OCI-LY3 (cell line): ENCODE results near the gene BLID.

Experiments
- H2AFZ ChIP-seq: fragments of 200-600, 300-600 bp; shearing (Covaris generic); 2 replicates; pipeline ENCODE4 v1.6.0; 2014; ENCODE audit warnings: antibody characterized with exemption, low read depth, low read length
- H3K27ac ChIP-seq: fragments of 200-600, 300-600 bp; sonication (generic); 2 replicates; pipeline ENCODE4 v1.5.1; 2014; ENCODE audit warnings: mild to moderate bottlenecking, low read length, moderate library complexity, mixed read lengths
- H3K27me3 ChIP-seq: fragments of 200-600, 300-600 bp; sonication (generic); 2 replicates; pipeline ENCODE4 v1.6.1; 2014; ENCODE audit warnings: low read depth, low read length, mixed read lengths
- H3K36me3 ChIP-seq: fragments of 200-600, 300-600 bp; sonication (generic); replicated peaks from 2 replicates; pipeline ENCODE3; 2014; ENCODE audit warnings: low read depth, low read length, mixed read lengths
- H3K4me1 ChIP-seq: fragments of 300-600, 200-600 bp; sonication (generic); 2 replicates; pipeline ENCODE4 v1.6.1; 2014; ENCODE audit warnings: low read length, mixed read lengths
- H3K4me2 ChIP-seq: fragments of 200-600, 300-600 bp; sonication (generic); 2 replicates; pipeline ENCODE4 v1.6.1; 2014; ENCODE audit warnings: low read length, mixed read lengths
- H3K4me3 ChIP-seq: fragments of 300-600, 200-600 bp; sonication (generic); 2 replicates; pipeline ENCODE4 v1.5.1; 2014; ENCODE audit warnings: antibody characterized with exemption, mild to moderate bottlenecking, low read length, moderate library complexity
- H3K79me2 ChIP-seq: fragments of 300-600, 200-600 bp; shearing (Covaris generic); 2 replicates; pipeline ENCODE4 v1.6.1; 2014; ENCODE audit warnings: mild to moderate bottlenecking, low read length, mixed read lengths
- H3K9ac ChIP-seq: fragments of 300-600, 200-600 bp; shearing (Covaris generic); 2 replicates; pipeline ENCODE4 v1.6.0; 2014; ENCODE audit warnings: mild to moderate bottlenecking, low read length, moderate library complexity
- H3K9me3 ChIP-seq: fragments of 200-600, 300-600 bp; shearing (Covaris generic); 2 replicates; pipeline ENCODE4 v1.6.1; 2014; ENCODE audit warnings: low read length, mixed read lengths; ENCODE audit not compliant: insufficient read depth
- H4K20me1 ChIP-seq: fragments of 200-600, 300-600 bp; sonication (generic); 2 replicates; pipeline ENCODE4 v1.6.1; 2016; ENCODE audit warnings: low read length, mixed read lengths; ENCODE audit not compliant: insufficient read depth
- CTCF ChIP-seq: fragments of 200-600, 300-600 bp; sonication (generic); IDR thresholded peaks from 2 replicates; pipeline ENCODE4 v1.5.1; 2014; ENCODE audit warnings: antibody characterized with exemption, low read length, low read depth
- EZH2phosphoT487 ChIP-seq: fragments of 200-600 bp; shearing (Covaris generic); IDR thresholded peaks from 2 replicates; pipeline ENCODE4 v1.6.1; 2018; ENCODE audit warnings: antibody characterized with exemption, mixed run types, low read depth

BLID gene

DNA sequence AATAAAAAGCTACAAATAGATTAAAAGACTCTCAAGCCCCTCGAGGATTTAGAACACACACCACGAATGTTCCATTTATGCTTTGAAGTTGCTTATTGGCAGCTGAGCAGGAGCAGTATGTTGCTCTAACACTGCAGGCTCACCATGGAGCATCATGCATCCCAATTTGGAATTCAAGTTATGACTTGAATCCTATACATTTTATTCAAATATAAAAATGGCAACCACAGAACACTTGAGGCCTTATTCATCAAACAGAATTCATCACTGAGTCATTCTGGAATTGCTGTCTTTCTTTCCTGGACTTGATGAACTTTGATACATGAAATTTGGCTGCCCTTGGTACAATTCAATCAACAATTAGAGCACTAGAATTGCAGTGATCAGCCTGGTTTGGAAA, 24.5 kb upstream of the BLID start:
- H3K4me3 ChIP-seq = no peak overlapping the region
- TF ChIP-seq CTCF (no peak), EZH2phosphoT487 (no peak)
- no peak overlapping the region for H3K27ac ChIP-seq
- H3K9me3 ChIP-seq = no peaks in the 10 kb centered on the region
- no peaks in the 10 kb centered on the region for H3K27me3 ChIP-seq
- no peak overlapping the region for H2AFZ ChIP-seq
- H3K36me3 ChIP-seq = no peaks in the 10 kb centered on the region
- H3K4me1 ChIP-seq = no peaks in the 10 kb centered on the region
- H3K79me2 ChIP-seq = no peaks in the 10 kb centered on the region
- no peak overlapping the region for H3K4me2 ChIP-seq
- H4K20me1 ChIP-seq = no peaks in the 10 kb centered on the region
- no peak overlapping the region for H3K9ac ChIP-seq

GRCh38 chr11:122139595-122139866, 23.5 kb upstream of the BLID start:
- H3K27me3 ChIP-seq = no peaks in the 10 kb centered on the region
- no peaks in the 10 kb centered on the region for H3K4me1 ChIP-seq
- H3K79me2 ChIP-seq = no peaks in the 10 kb centered on the region
- H4K20me1 ChIP-seq = no peaks in the 10 kb centered on the region
- TF ChIP-seq CTCF (no peak), EZH2phosphoT487 (no peak)
- no peaks in the 10 kb centered on the region for H3K36me3 ChIP-seq
- no peak overlapping the region for H2AFZ ChIP-seq
- no peaks in the 10 kb centered on the region for H3K9me3 ChIP-seq
- H3K9ac ChIP-seq = no peak overlapping the region
- H3K27ac ChIP-seq = no peak overlapping the region
- no peak overlapping the region for H3K4me3 ChIP-seq
- no peak overlapping the region for H3K4me2 ChIP-seq

- no peaks in the 10 kb centered on the region for H3K4me1 ChIP-seq
- H3K9me3 ChIP-seq = no peaks in the 10 kb centered on the region
- H3K9ac ChIP-seq = no peak overlapping the region
- TF ChIP-seq EZH2phosphoT487 (no peak), CTCF (no peak)
- no peak overlapping the region for H2AFZ ChIP-seq
- H3K27me3 ChIP-seq = no peaks in the 10 kb centered on the region
- no peaks in the 10 kb centered on the region for H3K79me2 ChIP-seq
- H3K4me3 ChIP-seq = no peak overlapping the region
- no peaks in the 10 kb centered on the region for H3K36me3 ChIP-seq
- H3K4me2 ChIP-seq = no peak overlapping the region
- H4K20me1 ChIP-seq = no peaks in the 10 kb centered on the region
- no peak overlapping the region for H3K27ac ChIP-seq
Observed at GRCh38 chr11:122138744-122139594, 23.0 kb upstream of the BLID start.

DNA sequence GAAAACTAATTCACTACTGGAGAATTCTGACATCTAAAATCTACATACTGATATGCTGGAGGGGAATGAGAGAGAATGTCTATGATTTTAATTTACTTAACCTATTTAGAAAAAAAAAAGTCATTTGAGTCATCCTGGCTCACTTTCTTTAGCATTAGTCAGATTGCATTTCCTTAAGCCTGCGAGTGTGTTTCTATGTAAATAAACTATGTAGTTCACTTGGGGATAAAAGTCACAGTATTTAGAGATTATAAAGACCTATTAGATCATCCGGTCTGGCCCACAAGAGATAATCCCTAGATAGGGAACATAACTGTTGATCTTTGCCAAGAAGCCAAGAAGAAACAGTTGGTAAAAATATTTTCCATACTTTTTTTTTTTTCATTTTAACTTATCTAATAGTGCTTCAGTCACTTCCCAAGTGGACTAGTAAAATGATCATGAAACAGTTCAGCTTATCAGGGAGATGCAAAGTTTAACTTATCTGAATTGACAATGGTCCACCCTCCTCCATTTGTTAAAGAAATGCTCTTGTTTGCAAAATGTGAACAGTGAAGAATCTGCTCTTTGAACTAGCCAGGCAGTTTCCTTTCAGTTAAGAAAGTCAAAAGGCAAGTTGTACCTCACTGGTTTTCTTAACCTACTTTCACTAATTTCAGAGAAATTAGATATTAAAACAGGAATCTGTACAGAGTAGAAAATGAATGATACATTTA, 21.2 kb upstream of the BLID start:
- Histone ChIP-seq H3K4me1 (no peaks in the 10 kb centered on the region), H3K27ac (no peak overlapping the region), H3K4me2 (no peak overlapping the region), H4K20me1 (no peaks in the 10 kb centered on the region), H3K9me3 (no peaks in the 10 kb centered on the region), H3K36me3 (no peaks in the 10 kb centered on the region), H2AFZ (no peak overlapping the region), H3K27me3 (no peaks in the 10 kb centered on the region), H3K79me2 (no peaks in the 10 kb centered on the region), H3K9ac (no peak overlapping the region), H3K4me3 (no peak overlapping the region)
- no peak for TF ChIP-seq CTCF
